NK-92 (cell line): Measurements from ENCODE around the gene KRT79.

Experiments used
- DNase-seq: peaks from one replicate; lab custom pipeline; 2025; ENCODE audit not compliant: unreplicated experiment; lab: John Stamatoyannopoulos, UW

KRT79 gene

DNA sequence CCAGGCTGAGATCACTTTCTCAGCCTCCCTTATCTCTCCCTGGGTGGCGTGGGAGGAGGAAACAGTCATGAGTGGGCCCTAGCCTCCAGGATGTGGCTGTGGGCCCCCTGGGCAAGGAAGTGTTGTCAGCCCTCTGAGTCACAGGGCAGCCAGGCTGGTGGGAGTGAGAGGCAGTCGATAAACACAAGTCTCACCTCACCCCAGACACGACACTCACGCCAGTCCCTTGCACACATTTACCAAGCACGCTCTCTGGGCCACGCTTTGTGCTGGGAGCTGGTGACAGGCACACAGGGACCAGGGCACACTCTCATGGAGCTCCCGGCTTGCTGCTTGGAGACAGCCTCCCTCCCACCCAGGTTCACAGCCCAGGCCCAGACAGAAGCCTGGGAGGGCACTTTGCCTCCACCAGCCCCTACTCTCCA is 1.9 kb upstream of the KRT79 start:
- no peak for DNase-seq

DNA sequence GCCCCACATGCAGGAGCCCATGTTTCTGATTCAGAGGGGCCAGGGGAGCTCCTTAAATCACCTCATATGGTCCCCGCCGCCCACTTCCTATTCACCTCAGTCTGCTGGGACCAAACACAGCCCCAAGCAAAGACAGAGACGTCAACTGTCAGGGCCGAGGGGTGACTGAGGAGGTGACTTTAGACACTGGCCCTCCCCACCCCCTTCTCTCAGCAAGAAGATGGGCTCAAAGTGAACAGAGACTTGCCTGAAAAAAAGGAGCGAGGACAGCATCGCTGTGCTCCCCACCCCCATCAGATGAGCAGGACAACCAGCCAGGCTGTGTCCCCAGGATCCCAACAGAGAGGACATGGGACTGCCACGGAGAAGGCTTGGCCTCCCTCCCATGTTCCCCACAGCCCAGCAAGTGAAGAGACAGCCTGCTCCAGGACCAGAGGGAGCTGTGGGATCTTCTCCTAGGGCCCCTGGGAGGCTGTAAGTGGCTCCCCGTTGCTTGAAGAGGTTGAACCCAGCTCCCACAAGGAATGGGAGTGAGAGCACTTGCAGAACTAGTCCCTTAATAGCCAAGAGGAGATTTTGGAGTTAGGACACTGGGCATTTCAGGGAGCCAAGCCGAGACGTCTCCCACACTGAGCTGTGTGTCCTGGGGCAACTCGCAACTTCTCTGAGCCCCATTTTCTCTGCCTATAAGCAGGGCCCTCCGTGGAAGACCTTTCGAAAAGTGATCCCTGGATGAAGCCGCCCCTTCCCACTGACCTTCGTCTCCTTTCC is 1.3 kb upstream of the KRT79 start:
- DNase-seq: no peak

DNA sequence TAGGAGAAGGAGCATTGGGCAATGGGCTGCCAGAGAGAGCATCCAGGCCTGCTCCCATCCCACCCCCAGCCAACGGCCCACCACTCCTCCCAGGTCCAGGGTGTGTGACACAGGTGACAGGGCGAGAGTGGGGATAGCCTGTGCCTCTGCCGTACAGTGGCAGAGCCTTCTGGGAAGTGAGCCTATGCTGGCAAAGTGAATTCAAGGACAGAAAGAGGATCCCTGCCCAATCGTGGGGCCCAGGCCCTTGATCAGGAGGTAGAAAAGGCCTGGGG is 553 bp upstream of the KRT79 start:
- DNase-seq: no peak

DNA sequence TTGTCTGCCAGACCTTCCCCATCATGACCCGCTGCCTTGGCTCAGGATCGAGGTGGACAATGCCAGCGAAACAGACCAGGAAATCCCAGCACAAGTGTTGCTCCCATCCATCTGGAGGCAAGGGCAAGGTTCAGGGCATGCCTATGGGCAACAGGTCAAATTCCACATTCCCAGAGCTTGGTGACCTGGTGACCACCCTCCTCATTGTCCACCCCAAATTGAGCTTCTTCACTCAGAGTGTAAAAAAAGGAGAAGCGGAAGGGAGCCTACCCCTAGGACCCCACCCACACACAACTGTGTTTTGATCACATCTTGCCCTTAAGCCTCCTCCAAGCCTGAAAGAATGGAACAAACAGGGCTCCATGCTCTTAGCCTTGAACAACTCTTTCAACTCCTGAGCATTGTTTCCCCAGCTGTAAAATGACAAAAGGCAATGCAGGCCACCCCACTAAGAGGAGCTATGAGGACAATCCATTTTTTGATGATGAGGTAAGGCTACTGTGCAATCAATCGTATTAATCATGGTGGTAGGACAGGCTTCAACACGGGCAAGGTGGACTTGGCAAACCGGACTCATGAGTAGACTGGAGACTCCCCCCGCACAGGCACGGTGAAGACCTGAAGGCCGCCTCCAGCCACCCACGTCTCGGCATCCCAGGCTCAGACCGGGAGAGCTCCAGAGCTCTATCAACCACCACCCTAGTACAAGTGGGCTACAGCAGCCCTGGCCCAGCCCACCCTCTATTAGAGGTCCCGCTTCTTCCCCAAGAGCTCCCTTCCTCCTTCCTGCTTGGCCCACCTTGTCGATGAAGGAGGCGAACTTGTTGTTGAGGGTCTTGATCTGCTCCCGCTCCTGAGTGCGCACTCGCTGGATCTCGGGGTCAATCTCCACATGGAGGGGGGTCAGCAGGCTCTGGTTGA is 866 bp downstream of the KRT79 start:
- DNase-seq: no peak

DNA sequence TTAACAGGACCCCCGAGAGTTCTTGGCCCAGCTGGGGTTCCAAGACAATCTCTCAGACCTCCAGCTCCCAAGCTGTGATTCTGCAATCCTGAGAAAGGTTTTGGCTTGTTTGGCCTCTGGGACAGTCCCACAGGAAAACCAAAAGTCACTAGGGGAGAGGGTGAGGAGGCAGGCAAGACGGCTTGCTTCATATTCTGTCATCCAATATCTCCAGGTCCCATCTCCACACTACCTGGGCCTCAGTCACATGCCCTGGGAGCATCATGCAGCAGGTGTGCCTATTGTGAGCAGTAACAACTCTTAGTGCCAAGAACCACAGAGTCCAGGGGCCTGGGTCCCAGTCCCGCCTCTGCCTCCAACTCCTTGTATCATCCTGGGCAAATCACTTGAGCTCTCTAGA is 1.7 kb downstream of the KRT79 start:
- DNase-seq: no peak

DNA sequence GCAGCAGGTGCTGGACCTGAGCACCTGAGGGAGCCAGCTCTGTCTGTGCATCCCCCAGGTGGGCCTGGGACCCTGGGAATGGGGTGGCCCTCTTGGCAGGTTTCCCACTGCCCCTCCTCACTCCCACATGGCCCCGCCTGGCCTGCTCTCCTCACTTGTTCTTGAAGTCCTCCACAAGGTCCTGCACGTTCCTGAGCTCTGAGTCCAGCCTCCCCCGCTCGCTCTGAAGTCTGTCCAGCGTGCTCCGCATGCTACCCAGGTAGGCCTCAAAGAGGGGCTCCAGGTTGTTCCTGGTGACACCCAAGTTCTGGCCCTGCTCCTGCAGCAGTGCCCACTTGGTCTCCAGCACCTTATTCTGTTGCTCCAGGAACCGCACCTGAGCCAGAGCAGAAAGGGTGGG is 2.9 kb downstream of the KRT79 start:
- DNase-seq: no peak

DNA sequence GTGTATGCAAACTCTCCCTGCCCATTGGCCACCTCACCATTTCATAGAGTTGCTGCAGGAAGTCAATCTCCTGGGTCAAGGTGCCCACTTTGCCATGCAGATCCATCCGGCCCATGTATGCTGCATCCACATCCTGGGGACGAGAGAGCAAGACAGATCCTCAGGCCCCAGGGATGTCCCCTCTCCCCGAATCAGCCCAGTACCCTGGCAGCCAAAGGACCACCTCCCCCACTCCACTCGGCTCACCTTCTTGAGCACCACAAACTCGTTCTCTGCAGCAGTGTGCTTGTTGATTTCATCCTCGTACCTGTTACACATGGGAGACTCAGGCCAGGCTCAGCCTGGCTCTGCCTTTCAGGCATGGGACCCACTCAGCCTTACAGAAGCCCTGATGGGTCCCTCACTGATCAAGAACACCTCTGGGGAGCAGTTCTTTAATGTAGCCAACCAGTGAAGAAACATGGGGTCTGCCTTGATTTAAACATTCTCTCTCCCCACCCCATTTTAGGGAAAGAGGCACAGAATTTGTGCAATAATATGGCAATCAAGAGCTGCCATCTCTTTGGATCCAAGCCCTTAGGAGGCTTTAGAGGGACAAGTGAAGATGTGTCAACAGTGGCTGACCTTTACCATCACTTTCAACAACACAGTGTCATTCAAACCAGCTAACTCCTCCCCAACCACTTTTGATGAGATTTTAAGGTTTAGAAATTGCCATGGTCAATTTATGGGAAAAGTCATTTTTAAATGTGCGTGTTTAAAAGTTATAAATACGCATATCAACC is 3.9 kb downstream of the KRT79 start:
- DNase-seq: no peak

DNA sequence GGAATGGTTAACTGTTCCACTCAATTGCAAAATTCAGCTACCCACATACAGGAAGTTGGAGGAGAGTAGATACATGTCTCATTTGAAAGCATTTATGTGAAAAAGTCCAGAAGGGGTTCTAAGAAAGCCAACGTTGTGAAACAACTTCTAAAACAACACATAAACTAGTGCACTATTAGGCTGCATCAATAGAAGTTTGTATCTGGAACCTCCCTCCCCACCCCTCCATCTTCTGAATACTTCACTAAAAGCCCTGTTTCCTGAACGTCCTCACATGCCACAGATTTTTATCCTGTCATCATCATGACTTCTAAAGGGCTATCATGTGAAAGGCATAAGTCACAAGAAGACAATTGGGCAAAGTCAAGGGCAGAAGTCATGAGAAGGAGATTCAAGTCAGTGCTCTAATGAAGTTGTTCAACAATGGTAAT is 5.5 kb downstream of the KRT79 start:
- no peak for DNase-seq

DNA sequence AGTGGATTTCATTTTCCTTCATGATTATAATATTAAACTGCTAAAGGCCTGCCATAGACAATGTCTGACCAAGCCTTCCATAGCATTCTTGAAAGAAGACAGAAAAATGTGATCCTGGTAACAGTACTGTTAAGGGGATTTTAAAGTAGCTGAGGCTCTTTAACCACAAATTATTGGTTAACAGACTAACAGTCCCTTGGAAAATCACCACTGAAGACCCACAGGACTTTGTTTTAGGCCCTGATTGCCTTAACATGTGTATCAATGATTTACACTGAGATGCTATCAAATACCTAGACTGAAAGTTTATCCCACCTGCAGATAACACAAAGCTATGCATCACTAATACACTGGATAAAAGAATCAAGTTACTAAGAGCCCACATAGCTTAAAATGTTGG is 6.0 kb downstream of the KRT79 start:
- no peak for DNase-seq

DNA sequence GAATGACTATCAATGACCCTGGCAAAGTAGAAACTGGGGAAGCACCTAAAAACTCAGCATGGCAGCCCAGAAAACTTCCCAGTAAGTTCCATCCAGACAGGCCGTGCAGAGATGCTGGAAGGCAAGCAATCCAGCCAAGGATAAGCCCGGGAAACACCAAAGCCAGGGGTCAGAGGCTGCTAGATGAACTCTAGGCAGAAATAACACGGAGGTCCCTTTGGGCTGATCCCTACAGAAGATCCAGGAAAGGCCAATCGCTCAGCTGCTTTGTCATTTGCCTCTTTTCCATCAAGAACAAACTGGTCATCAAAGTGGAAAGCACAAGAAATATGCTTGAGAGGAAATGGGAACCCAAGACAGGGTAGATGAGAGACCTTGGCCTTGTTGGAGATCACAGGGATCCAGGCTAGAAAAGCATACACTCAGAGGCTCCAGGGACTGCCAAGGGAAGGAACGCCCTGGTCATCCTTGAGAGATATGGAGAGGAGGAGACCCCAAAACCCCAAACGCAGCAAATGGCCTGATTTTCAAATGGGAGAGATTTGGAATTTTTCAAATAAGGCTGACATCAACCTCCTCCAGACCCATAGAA is 6.5 kb downstream of the KRT79 start:
- DNase-seq: no peak

DNA sequence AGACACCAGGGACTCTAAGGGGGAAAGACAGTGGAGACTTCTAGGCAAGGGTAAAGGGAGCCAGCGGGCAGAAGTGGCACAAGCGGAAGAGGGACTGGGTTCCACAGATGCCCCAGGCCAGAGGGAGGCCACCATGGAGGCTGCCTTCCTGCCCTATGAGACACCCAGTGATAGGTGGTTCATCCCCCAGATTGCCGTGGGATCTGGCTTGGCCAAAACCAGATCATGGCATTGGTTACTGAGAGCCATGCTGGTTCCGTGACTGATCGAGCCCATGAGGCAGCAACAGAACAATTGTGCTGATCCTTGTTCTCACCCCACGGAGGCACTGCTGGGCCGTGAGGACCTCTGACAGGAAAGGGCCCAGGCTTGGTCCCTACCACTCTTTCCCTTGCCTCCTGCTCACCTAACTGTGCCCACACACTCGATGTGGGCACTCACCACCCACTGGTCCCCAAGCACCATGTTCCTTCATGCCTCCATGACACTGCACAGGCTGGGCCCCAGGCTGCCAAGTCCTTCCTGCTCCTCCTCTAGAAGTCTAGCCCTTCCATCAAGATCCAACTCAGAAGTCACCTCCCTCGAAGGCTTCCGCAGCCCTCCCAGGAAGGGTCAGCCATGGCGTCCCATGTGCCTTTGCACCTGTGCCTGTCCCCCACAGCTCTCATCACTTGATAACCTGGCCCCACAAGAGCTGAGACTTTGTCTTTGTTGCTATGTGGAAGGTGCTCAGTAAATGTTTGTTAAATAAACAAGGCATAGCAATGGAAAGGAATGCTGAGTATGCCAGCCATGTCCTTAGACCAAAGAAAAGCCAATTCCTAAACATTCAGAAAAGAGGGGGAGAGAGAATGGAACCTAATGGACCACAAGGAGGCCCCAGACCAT is 7.3 kb downstream of the KRT79 start:
- DNase-seq: no peak

DNA sequence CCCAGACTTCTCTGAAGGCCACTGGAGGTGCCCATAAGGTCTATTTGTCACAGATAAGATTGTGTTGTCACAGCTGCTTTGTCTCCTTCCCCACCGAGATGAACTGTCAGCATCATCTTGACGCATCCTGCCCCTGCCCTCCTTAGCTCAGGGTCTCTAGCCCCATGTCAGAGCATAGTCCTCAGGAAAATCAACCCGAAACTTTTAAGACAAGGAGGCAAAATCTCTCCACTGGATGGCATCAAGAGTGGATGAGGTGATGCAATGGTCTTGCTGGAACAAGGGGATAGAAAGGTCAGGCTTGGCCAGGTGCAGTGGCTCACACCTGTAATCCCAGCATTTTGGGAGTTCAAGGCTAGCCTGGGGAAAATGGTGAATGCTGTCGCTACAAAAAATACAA is 8.2 kb downstream of the KRT79 start:
- DNase-seq: no peak

DNA sequence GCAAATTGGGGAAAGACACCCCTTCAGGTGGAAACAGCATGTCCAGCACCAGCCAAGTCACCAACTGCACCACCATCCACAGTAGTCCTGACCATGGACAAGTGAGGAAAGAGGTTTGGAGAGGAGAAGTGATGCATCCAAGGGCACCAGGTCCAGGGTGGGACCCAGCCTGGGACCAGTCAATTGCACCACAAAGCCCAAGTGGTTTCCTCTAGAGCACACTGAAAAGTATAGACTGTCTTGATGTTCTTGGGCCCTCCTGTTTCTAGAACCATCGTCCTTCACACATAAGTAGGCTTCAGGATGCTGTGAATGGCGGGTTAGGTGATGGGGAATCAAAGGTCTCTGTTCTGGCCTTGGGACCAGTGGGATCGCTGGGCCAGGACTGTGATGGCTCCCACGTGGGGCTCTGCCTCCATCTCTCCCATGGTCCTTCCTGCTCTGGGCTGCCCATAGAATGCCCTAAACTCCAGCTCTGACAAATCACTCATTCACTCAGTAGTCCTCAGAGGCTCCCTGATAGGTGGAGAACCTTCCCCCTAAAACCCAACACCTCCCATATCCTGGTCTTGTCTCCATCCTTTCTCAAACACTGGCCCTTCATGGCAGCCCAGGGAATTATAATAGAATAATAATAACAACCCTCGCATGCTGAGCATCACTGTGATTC is 9.2 kb downstream of the KRT79 start:
- no peak for DNase-seq

DNA sequence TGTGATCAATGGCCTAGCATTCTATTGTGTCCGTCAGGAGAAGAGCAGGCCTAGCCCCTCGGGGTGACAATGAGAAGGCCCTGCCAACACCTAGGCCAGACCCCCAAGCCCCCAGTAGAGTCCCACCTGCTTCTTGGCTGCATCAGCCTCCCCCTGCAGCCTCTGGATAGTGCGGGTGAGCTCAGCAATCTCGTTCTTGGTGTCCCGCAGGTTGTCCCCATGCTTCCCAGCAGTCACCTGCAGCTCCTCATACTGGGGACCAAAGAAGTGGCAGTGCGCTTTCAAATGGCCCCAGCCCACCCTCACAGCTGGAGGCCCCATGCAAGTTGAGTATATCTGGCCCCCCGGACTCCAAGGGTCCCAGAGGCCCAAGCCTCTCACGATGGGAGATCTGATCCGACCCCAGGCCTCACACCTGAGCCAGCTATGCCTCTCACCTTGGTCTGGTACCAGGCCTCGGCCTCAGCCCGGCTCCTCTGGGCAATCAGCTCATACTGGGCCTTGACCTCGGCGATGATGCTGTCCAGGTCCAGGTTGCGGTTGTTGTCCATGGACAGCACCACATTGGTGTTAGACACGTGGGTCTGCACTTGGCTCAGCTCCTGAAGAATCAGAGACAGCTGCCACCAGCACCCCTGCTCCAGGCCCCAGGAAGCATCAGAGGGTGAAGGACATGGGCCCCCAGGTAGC is 10.2 kb downstream of the KRT79 start:
- no peak for DNase-seq

DNA sequence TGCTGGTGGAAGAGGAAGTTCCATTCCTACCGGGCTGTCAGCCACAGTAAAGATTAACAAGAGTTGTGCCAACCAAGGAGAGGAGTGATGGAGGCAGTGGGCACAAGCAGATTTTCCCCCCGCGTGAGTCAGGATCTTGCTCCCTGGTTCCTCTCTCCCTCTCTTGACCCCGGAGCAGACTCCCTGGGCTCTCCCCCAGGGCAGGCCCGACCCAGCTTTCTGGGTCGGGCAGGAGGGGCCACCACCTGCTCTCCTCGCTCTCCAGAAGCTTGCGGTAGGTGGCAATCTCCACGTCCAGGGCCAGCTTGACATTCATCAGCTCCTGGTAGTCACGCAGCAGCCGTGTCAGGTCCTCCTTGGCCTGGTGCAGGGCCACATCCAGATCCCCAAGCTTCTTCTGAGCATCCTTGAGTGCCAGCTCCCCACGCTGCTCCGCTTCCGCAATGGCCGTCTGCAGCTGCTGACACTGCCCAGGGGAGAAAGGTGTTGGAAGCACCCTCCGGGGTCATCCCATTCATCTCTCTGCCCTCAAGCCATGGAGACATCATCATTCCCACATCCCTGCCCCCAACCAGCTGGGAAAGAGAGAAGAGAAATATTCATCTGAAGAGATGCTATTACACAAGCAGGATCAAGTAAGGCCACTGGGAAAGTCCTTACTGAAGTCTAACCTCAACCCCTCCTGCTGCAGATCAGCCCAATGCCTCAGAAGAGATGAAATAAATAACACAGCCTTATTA is 11.2 kb downstream of the KRT79 start:
- DNase-seq: no peak

DNA sequence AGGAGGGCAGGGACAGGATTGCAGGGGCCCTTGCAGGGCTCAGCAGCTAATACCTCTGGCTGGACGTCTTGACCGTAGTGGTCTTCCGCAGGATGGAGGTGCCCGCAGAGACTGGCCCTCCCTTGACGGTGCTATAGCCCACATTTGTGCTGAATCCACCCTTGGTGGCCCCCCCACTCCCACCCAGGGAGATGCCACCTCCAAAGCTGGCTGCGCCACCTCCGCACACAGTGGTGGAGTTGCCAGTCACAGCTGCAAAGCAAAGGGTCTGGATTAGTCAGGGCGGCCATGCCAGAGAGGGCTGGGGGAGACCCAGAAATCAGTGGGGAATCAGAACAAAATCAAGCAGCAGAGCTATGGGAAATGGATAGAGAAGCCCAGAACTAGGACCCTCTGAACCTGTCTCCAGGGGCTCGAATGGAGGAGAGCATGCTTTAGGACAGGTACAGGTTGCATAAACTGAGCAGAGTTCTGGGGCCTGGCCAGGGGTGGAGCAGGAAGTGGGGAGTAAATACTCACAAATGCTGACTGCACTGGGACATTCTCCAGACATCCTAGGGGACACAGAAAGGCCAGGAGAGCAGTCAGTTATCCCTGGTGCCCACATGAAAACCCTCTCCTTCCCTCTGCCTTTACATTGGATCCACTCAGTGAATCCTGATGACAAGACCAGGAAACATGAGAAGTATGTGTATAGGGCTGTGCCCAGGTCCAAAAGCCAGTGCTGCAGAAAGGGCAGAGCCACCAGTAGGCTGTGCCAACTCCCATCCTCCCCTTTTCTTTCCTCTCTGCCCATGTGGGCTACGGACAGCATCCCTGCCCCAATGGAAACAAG is 12.1 kb downstream of the KRT79 start:
- no peak for DNase-seq

DNA sequence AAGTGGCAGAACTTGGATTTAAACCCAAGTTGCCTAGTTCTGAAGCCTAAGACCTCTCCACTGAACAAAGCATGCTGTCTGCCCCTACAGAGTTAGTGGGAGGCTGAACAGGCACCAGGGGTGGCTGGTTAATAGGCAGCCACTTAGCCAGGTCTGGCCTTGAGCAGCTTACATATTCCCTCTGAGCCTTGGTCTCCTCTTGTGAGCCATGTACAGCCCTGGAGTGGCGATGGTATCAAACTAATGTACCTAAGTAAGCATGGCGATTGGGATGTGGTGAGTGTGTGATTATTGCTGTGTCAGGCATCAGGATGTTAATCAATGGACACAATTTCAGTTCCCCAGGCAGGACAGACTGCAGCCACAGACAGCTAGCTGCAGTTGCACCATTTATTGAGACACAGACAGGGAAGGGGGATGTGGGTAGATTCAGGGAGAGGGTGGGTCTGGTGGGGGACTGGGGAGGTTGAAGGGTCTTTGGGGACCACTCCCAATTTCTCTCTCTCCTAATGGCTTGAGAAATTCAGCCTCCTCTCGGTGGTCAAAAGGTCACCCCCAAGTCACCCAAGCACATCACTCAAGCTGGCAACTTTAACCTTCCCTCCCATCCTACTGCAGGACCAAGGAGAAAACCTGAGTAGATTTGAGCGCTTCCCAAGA is 12.9 kb downstream of the KRT79 start:
- DNase-seq: no peak
